ENCODE data around the gene SLIT3.

GRCh38 chr5:168705321-168705720 lies 595.6 kb downstream of the SLIT3 start:
- TF ChIP-seq EZH2phosphoT487 (IDR thresholded peaks at IDR 0.05; ENCODE audit: borderline replicate concordance, low read length) (no peak), CTCF (conservative IDR thresholded peaks at IDR 0.05; ENCODE audit: low read depth, low read length) (no peak)

All from PC-3 (cell line).